ENCODE data around the gene TPK1. TPM values are rescaled to one million over a fixed set of nuclear protein-coding genes. Genes with fewer than 3 reads are reported as not detected.

Gene TPK1
- total and polyA plus RNA-seq, 2 of the 4 experiments (the other 2 are of a cell fraction): 0.38 to 1.8 TPM

- no CpG with 5 or more reads among the region's 7 CpGs for WGBS, 2 experiments (ENCODE audit: extremely low coverage in 2 of 2, insufficient read length in 1 of 2)
- H3K9ac ChIP-seq (ENCODE audit: low read depth, low read length): no peak overlapping the region
- no peak for TF ChIP-seq RCOR1 (IDR thresholded peaks at IDR 0.05; ENCODE audit: insufficient replicate concordance, low read length)
- no peak for TF ChIP-seq USF2 (IDR thresholded peaks at IDR 0.05; ENCODE audit: low read depth, low read length)
- no peak for TF ChIP-seq SMC3 (IDR thresholded peaks at IDR 0.05; ENCODE audit: low read depth, low read length)
- TF ChIP-seq MAFK (IDR thresholded peaks at IDR 0.05; ENCODE audit: low read depth, low read length): no peak
- no peak for TF ChIP-seq MXI1 (IDR thresholded peaks at IDR 0.05; ENCODE audit: borderline replicate concordance, low read depth, low read length)
- TF ChIP-seq RAD21 (IDR thresholded peaks at IDR 0.05; ENCODE audit: low read length): no peak
- TF ChIP-seq, protein P1, sequence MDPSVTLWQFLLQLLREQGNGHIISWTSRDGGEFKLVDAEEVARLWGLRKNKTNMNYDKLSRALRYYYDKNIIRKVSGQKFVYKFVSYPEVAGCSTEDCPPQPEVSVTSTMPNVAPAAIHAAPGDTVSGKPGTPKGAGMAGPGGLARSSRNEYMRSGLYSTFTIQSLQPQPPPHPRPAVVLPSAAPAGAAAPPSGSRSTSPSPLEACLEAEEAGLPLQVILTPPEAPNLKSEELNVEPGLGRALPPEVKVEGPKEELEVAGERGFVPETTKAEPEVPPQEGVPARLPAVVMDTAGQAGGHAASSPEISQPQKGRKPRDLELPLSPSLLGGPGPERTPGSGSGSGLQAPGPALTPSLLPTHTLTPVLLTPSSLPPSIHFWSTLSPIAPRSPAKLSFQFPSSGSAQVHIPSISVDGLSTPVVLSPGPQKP (IDR thresholded peaks at IDR 0.05; ENCODE audit: borderline replicate concordance, low read depth, low read length): no peak
- TF ChIP-seq CHD1 (IDR thresholded peaks at IDR 0.05; ENCODE audit: low read depth, low read length): no peak
- no peak overlapping the region for H2BK20ac ChIP-seq (ENCODE audit: low read depth, low read length)
- no peak overlapping the region for H2BK5ac ChIP-seq (ENCODE audit: low read depth, low read length, poor library complexity, severe bottlenecking)
- ATAC-seq (ENCODE audit: low read depth) (no peak), DNase-seq (no peak)
- H2BK15ac ChIP-seq (ENCODE audit: low read depth, low read length): no peak overlapping the region
- no peak overlapping the region for H3K4me2 ChIP-seq (ENCODE audit: low read depth, low read length)
- no peak overlapping the region for H2BK120ac ChIP-seq (ENCODE audit: low read depth, low read length)
- no peaks in the 10 kb centered on the region for H3K27me3 ChIP-seq (ENCODE audit: control insufficient read depth, insufficient read depth, low read length)
- intact Hi-C loops (cut with micrococcal nuclease) (no loop called here), dilution Hi-C loops (cut with HindIII; ENCODE audit: low sequenced_read_pairs, unreplicated experiment) (no loop called here), in situ Hi-C loops (cut with MboI; ENCODE audit: low sequenced_read_pairs) (no loop called here)
- no peaks in the 10 kb centered on the region for H4K20me1 ChIP-seq (ENCODE audit: insufficient read depth, low read length)
- H3K4me3 ChIP-seq (ENCODE audit: insufficient read depth, low read depth, low read length): no peak overlapping the region
- H2AK9ac ChIP-seq (replicated peaks; ENCODE audit: low read depth, low read length, poor library complexity): no peak overlapping the region
- no peak overlapping the region for H3K27ac ChIP-seq (ENCODE audit: insufficient read depth, low read length)
- H3K4ac ChIP-seq (ENCODE audit: low read depth, low read length): no peak overlapping the region
- POLR2A ChIA-PET (ENCODE audit: unreplicated experiment): no interaction called here
- H2AFZ ChIP-seq (replicated peaks; ENCODE audit: low read length, poor library complexity): no peak overlapping the region
- BruUV-seq (replicated peaks): no TSS peak
- H4K8ac ChIP-seq (ENCODE audit: low read depth in 2 of 2, low read length in 2 of 2): no peak overlapping the region
- H3K79me1 ChIP-seq (ENCODE audit: low read depth in 1 of 2, low read length in 2 of 2): no peaks in the 10 kb centered on the region
- no peak overlapping the region for H2AK5ac ChIP-seq (ENCODE audit: low read depth, low read length)
- no peak overlapping the region for H3K14ac ChIP-seq (replicated peaks; ENCODE audit: low read depth, low read length)
- CTCF ChIA-PET: no interaction called here
- H3K4me1 ChIP-seq (ENCODE audit: control insufficient read depth, insufficient read depth, low read length): no peaks in the 10 kb centered on the region
- no peaks in the 10 kb centered on the region for H3K9me1 ChIP-seq (ENCODE audit: insufficient read depth, low read length)
- H3K9me3 ChIP-seq (ENCODE audit: control insufficient read depth, insufficient read depth, low read length): peaks cover 10% of the 10 kb centered on the region
- no peaks in the 10 kb centered on the region for H3K36me3 ChIP-seq (ENCODE audit: control insufficient read depth, insufficient read depth, low read length)
- no peak overlapping the region for H4K5ac ChIP-seq (ENCODE audit: low read depth, low read length)
- no peak overlapping the region for H3K23ac ChIP-seq (ENCODE audit: low read depth, low read length)
- no peak overlapping the region for H3K18ac ChIP-seq (ENCODE audit: low read depth, low read length)
- H3K56ac ChIP-seq (ENCODE audit: extremely low read depth, insufficient read depth, low read length): no peak overlapping the region
- H4K91ac ChIP-seq (ENCODE audit: insufficient read depth, low read depth, low read length): no peak overlapping the region
These were observed 286.0 kb downstream of the TPK1 start for GRCh38 chr7:144549861-144550260.
